HG03521 (cell line): ENCODE measurements around the gene FAM168A.
"Not testable (repeated sequence)": the region's sequence is repeated elsewhere in the genome, so short reads cannot be mapped to it uniquely, and the experiment has no call there.

Experiments used
- ATAC-seq: cut with Tn5 transposase; IDR thresholded peaks from one replicate; pipeline ENCODE4 v1.9.1; 2021; ENCODE audit warnings: mild to moderate bottlenecking, moderate library complexity; ENCODE audit not compliant: unreplicated experiment

Gene FAM168A

DNA sequence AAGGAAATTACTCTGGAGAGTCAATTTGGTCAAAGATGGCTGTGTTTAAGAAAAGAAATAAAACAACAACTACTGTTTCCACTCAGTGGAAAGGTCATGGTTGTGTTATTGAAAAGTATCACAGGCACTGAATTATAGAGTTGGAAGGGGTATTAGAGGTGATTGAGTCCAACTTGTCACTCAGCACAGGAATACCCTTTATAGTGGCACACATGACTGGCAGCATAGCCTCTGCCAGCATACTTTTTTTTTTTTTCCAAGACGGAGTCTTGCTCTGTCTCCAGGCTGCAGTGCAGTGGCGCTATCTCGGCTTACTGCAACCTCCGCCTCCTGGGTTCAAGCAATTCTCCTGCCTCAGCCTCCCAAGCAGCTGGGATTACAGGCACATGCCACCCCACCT is 161.1 kb downstream of the FAM168A start:
- ATAC-seq = not testable (repeated sequence)

DNA sequence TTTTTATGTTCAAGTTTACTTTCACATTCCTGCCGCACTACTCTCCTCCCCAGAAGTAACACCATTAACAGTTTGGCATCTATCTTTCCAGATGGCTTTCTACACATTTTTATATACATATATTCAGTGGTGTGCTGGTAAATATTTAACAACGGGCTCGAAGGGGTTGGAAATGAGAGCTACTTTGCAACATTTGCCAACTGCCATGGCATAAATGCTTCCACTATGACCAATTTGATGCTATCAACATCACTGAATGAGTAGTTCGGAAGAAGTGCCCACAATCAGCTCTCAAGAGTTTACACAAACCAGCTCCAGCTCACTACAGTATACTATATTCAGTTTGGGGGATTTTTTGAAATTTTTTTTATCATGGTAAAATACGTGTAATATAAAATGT is 166.5 kb downstream of the FAM168A start:
- no peak for ATAC-seq

DNA sequence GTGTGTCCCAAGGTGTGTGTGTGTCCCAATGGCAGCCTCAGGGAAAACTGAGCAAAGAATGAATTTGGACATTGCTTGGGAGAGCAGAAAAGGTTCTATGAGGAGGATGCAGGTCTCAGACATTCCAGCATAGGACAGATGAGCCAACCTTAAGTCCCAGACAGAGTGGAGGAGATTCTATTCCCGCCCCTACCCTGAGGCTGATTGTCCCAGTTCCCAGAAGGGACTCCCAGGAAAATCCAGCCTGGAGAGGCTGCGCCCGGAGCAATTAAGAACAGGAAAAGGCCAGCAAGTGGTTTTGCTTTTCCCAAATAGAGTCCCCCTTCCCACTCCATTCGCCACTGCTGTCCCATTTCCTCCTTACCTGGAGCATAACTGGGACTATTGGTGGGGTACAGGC is 167.6 kb downstream of the FAM168A start:
- no peak for ATAC-seq

DNA sequence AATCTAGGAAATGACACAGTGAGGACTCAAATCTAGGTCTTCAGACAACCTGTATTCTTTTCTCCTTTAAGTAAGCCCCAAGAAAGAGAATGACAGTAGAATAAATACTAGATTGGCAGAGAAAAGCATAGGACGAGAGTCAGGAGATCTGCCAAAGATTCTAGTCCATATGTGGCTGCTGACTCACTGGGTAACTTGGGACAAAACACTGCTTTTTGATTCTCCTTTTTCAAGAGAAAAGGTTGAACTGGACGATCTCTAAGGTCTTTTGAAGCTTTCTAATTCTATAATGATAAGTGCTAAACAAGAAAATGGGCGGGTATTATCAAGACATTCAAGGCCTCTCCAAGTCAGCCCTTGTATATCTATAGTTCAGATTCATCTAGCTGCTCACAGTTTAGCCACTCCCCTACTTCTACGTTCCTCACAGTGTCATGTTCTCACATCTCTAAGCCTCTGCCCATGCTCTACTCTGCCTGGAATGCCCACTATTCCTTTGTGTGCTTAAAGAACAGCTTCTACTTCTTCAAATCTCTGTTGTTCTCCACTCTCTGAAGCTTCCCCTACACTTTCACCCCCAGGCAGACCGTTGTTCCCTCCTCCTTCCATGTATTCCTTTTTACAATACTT is 168.7 kb downstream of the FAM168A start:
- no peak for ATAC-seq

DNA sequence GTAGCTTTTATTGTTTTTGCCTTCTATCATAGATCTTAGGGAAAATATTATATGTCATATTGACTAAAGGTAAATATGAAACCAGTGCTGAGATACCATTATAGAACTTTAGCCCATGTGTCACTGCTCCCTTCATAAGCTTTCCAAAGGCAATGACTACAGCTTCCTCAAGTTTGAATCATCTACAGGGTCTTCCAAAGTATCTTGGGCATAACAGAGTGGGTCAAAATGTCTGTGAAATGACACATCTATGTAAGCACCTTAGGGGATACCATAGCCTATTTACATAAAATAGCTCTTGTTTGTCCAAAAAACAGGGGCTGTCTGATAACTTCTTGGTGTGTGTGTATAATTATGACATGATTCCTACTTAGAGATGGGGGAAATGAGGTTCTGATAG is 169.2 kb downstream of the FAM168A start:
- ATAC-seq = no peak

DNA sequence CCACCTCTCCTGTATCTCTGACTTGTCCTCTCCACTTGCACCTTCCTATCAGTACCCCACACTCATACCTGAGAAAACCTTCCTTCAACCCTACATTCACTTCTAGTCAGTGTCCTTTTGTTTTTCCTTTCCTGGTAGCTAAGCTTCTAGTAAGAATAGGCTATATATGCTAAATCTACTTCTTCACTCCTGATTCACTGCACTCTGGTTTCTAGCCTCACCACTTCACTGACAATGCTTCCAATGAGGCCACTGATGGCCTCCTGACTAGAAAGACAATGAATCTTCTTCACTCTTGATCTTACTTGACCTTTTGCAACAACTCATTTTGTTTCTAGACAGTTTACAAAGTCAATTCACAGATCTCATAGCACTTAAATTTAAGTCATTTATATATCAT is 169.7 kb downstream of the FAM168A start:
- ATAC-seq = no peak

DNA sequence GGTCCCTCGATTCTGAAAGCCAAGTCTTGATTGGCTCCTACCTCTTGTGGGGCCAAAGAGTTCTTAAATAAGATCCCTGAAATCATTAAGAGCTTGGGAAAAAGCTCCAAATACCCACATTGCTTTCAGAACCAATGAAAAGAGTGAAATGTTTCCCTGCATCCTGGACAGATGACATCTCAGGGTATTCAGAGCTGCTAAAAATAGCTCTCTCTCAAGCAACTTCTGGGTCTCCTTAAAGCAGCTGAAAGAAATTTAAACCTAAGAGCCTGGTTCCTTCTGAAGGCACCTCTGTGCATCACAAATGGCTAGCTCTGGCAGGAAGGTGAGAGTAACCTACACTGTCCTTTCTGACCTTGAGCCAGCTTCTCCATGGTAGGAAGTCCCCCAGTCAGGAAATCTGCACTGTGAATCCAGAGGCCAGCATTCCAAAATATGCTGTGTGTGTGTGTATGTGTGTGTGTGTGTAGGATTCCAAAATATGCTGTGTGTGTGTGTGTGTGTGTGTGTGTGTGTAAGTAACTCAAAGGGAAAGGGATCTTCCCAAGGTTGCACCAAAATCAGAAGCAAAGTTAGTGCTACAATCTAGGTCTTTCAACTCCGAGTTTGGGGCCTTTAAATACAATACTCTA is 171.6 kb downstream of the FAM168A start:
- no peak for ATAC-seq

DNA sequence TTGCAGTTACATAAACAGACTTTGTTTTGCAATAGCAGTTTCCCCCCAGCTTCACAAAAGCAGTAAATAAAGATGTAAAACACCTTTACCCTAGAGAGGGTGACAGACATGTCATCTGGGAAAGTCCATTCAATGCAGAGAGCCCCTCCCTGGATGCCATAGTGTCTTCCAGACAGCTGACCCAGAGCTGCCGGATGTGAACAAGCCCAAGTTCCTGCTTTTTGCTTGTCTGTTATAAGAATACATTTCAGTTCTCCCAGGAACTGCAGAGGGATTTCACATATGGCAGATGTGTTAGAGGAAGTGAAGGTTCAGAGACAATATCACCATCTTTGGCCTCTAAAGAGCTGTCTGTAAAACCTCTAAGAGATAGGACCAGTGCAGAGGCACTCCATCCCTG is 172.8 kb downstream of the FAM168A start:
- no peak for ATAC-seq

DNA sequence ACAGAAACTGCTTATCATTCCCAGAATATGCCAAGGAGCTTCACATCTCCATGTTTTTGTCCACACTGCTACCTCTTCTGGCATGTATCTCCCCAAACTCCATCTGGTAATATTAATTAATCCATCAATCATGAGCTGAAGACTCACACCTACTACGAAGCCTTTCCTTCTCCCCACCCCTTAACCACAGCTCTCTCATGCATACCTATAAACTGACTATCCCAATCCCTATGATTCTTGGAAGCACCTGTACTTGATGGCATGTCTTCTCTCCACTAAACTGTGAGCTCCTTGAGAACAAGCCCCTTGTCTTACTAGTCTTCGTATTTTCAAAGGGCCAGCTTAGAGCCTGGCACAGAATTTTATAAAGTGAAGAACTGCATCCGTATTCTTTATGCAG is 174.4 kb downstream of the FAM168A start:
- no peak for ATAC-seq

DNA sequence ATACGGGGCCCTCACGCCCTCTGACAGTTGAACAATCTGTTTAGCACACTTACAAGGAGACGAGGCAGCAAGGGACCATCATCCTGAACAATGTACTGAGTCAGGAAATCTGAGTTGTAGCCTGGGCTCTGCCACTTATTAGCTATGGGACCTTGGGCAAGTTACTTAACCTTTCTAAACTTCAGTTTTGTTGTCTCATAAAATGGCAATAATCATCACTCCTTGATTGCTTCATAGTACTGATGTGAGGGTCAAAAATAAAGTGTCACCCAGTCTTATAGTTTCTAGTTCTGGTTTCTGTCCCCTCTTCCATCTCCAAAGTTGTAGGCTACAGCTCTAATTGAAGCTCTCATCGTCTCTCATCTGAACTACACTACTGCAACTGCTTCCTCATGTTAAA is 175.0 kb downstream of the FAM168A start:
- no peak for ATAC-seq

DNA sequence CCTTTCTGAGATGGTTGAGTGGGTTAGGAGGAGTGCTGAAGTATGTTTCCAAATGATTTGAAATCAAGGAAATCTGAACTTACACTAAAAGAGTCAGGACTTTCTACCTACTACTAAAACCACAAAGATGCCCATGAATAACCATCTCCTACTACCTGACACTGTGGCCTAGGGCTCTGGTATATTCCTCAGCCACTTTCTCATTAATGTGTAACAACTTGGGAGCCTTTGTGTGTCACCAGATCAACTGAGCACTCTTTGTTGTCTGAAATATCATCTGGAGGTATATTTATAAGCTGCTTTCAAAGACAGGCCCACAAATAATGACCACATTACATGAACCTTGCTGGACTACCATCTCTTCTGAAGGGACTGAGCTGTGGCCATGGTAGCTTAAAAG is 177.8 kb downstream of the FAM168A start:
- ATAC-seq = no peak

DNA sequence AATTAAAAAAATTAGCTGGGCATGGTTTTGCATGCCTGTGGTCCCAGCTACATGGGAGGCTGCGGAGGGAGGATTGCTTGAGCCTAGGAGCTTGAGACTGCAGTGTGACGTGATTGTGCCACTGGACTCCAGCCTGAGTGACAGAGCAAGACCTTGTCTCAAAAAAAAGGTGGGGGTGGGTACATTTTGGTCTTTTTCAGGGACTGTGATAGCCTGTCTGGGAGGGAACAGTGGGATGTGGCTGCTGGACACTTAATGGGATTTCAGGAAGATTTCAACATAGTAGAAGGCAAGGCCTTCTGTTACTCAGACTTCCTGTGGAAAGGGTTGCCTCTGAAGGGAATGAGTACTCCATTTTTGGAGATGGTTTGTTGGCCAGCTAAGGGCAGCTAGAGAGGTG is 181.1 kb downstream of the FAM168A start:
- no peak for ATAC-seq

DNA sequence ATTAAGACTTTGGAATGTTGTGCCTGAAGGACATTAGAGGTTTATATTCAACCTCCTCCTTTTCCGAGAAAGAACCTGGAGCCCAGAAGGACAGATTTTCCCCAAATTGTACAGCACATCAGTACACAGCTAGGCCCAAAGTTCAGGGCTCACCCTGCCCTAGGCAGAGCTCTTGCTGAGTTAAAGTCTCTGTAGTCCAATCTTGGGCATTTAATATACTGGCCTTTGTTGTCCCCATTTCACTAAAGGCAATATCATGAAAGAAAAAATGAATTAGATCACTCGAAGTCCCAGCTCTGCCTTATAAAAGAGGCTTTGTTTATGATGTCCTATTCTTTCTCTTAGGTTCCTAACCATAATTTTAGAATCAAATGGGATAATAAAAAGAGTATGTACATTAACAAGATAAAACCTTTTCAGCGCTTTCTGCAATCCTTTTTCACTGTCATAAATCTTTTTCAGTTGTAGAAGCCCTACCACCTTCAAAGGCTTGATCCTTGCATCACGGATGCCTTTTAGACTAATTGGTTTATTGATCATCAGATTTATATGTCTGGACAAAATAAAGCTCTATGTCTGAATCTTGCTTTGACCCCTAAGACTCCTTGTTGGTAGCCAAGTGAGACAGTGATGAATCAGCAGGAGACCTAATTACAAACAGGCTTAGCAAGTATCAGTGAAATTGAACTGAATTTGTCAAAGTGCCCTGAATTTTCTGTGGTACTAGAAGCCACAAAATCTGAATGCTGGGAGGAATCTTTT is 181.9 kb downstream of the FAM168A start:
- ATAC-seq = no peak

DNA sequence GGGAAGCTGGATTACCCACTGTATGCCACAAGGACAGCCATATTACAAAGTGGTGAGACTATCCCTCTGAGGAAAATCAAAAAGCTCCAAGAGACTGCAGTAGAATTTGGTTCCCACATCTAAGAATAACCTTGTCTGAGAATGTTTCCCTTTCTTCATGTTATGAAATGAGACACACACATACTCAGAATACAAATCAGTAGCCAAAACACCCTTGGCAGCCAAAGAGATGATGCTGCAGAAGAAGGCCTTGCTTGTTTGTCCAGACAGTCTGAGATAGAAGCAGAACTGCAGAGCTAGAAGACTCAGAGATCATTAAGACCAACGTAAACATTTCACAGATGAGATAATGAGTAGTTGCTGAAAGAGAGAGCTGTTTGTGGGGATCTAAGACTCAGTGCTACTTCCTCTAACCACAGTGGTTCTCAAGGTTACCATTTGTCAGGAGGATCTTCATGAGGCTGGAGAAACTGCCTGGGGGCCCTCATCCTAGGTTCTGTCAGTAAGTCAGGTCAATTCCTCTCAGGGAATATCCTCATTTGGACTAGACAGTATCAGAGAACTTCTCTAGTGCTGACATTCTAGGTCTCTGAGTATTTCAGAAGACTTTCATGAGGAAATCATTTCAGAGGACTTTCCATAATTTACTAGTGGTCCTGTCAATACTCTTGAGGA is 182.8 kb downstream of the FAM168A start:
- no peak for ATAC-seq

DNA sequence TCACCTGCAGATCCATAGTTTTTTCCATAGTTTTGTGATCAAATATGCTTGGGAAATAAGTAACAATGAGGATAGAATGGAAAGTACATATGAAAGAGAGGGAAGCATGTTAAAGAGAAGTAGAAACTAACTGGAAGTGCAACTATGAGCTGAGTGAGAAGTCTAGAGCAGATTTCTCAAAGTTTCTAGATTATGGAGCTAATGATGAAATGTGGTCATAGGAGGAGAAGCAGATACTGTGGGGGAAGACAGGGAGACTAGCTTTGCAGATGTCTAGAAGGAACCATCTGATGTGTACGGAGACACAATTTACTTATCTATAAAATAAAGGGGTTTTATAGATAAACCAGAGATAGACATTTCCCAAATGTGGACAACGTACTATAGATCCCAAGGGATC is 184.7 kb downstream of the FAM168A start:
- no peak for ATAC-seq

DNA sequence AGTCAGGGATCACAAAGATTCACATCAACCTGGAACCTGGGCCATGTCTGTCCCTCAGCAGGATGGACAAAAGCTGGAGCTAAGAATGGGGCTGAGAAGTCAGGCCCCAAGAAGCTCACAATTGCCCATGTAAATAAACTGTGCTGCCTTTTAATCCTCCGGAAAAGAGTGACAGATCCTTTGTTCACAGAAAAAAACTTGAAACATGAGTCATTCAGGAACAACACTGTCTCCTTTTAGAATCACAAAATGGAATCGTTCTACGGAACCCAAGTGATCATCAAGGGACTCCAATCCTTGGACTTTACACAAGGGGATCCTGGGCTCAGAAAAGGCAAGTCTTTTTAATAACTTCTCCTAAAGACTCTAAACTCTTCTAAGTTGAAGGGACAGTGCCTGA is 185.6 kb downstream of the FAM168A start:
- ATAC-seq = no peak

DNA sequence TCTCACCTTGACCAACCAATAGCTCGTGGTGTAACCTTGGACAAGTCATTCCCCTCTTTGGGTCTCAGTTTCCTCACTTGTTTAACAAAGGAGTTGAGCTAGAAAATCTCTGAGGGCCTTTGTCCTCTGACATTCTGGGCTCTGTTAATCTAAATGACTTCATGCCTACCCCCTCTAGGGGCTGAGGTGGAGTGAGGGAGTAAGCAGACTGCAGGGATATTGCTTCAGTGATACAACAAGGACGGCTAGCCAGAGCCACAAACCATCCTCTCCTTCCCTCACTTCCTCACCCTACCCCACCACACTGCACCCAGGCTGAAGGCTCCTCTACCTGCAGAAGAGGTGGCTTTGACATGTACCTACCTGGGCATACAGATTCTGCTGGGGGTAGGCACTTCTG is 186.9 kb downstream of the FAM168A start:
- no peak for ATAC-seq

DNA sequence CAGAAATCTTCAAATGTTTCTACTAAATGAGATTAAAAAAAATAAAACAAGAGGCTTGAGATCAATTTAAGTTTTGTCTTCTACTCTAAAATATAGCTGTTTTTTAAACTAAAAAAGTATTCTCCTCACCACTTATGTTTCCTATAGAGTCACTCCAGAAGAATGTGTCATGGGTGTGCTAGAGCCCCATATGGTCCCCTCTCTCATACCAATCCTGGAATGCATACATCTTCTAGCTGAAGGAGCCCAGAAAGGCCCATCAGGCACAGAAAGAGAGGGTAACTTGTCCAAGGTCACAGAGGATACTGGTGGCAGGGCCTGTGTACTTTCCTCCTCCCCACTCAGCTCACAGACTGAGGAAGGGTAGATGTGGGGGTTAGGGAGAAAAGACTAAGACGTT is 187.3 kb downstream of the FAM168A start:
- ATAC-seq = no peak

DNA sequence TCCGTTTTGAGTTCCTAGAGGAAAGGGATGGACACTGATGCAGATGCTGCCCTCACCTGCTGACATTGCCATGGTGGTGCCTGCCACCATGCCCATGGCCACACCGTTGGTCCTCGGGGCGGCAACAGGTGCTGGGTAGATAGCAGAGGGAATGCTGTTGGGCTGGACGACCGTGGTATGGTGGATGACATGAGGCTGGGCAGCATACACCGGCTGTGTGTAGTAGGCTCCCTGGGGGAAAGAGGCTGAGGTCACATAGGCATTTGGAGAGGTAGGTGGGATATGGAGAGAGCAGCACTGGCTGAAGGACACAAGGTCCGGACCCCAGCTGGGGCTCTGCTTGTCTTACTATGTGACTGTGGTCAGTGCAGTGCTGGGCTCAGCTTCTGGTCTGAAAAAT is 188.5 kb downstream of the FAM168A start:
- ATAC-seq = no peak

DNA sequence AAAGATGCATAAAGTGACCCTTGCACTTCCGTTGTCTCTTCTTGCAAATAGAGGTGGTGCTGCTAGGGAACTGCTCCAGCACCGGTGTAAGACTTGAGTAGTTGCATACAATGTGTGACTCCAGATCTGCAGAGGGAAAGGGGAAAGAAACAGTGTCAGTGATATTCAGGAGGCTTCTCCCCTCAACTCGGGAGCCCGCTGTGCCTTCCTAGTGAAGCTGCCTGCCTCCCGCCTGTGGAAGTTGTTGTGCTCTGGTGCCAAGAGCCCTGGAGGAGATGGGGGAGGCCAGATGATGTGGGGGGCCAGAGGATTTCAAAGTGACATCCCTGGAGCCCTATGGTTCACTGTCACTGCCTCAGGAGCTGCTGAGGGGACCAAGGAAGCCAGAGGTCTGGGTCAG is 191.3 kb downstream of the FAM168A start:
- no peak for ATAC-seq

DNA sequence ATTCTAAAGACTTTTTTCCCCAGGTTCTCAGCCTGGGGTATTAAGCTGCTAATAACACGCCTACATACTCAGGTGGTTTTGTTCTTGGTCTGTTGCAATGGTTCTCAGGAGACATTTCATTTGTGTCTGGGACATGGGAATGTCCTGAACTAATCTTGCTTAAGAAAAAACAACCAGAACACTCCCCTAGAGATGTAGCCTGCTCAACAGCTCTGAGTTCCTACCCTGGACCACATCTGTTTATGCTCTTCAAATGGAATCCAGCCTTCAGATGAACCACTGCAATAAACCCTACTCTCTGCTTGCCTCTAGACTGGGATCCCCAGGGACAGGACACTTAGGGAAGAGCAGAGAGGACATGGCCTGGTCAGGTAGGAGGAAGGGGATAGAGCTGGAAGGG is 191.8 kb downstream of the FAM168A start:
- ATAC-seq = no peak

DNA sequence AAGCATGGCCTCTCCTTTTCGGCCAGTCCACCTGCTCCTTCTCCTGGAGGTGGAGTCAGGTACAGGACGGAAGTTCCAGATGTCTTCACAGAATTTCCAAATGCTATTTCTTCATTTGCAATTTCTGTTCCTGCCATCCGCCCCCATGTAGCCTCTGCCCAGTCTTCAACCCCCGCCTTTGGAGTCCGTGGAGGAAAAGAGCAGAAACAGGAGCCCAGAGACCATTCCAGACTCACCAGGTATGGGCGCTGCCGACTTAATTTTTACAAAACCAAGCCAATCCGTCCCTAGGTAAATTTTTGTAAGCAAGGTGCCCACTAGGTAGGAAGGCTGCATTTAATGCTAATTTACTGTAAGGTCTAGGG is 192.8 kb downstream of the FAM168A start:
- no peak for ATAC-seq
